CD4-positive, alpha-beta T cell treated with Interleukin-17A for 4 hours (primary cell): ENCODE results near the gene MIEN1.

Experiments
- DNase-seq: peaks from one replicate; pipeline ENCODE4 v3.0.0-alpha.2; 2020; ENCODE audit warnings: mixed read lengths

Gene MIEN1

DNA sequence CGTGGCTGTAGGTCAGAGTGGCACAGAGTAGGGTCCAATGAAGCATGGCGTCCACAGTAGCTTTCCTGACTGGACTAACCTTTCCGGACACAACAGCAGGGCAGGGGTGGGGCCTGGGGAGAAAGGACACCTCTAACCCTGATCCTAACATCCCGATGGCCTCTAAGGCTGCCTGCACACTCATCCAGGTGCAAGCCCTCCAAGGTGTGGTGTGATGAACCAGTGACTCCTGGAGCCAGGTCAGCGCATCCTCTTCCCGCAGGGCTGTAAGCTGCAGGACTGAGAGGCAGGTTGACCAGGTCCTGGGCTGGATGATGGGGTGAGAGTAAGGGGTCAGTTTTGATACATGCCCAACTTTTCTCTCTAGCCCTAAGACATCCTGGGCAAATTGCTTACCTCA lies 33.6 kb downstream of the MIEN1 start:
- no peak for DNase-seq

- no peak for DNase-seq
These were observed 35.2 kb downstream of the MIEN1 start for GRCh38 chr17:39695089-39695474.

GRCh38 chr17:39694593-39694992 lies 35.7 kb downstream of the MIEN1 start:
- no peak for DNase-seq

GRCh38 chr17:39688945-39689344 lies 41.4 kb downstream of the MIEN1 start:
- DNase-seq = no peak

DNA sequence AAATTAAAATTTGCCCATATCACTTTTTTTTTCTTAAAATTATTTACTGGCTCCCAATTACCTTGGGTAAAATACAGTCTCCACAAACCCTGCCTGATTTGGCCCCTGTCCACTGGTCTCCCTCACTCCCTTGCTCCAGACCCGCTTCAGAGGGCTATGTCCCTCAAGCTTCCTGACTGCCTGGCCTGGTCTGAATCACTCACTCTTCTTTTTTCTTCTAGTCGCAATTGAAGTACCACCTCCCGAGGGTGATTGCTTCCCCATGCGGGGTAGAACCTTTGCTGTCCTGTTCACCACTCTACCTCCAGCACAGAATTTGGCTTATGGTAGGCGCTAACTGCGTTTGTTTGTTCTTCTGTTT lies 41.9 kb downstream of the MIEN1 start:
- DNase-seq = no peak

DNA sequence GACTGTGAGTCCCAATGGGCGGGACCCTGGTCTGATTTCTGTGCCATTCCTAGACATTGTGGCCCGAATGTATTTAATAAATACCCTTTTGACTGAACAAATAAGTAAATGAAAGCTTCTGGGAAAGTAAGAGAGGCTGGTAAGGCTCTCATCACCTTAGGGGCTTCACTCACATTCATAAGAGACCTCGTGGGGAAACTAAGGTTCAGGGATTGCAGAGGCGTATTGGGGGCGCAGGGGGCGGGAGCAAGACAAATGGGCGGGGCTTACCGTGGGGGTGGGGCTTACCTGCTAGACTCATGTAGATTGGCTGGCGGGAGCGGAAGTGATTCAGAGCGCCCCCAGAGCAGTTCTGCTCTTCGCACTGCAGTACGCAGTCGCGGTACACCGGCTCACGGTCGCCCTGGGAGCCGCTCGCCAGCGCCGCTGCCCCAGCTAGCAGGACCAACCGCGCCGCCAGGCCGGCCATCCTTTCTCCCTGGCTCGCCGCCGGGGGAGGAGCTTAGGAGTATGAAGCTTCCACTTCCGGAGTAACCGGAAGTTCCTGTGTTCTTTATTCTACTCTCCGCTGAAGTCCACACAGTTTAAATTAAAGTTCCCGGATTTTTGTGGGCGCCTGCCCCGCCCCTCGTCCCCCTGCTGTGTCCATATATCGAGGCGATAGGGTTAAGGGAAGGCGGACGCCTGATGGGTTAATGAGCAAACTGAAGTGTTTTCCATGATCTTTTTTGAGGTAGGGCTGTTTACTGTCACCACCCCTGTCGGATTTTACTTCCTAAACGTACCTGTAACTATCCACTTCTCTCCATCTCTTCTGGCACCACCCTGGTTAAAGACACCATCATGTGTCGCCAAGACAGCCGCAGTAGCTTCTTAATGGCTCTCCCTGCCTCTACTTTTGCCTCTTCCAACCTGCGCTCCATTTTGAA lies 42.5 kb downstream of the MIEN1 start, which contains the start of gene PGAP3:
Gene PGAP3 (minus strand): TSS at position 512 of the 929 bp plus-strand sequence. CDS start 43 bp downstream, at position 469.
- peak; percentile 90 for DNase-seq

- DNase-seq = no peak
These were observed 43.2 kb downstream of the MIEN1 start for GRCh38 chr17:39687101-39687545.

- DNase-seq = no peak
These were observed 45.8 kb downstream of the MIEN1 start for GRCh38 chr17:39684369-39685192.

GRCh38 chr17:39683295-39683939 lies 46.9 kb downstream of the MIEN1 start:
- DNase-seq = no peak

GRCh38 chr17:39679521-39680192 lies 50.7 kb downstream of the MIEN1 start:
- peak; percentile 69 for DNase-seq
